ENCODE data around the gene ATP8A1.

Gene ATP8A1

DNA sequence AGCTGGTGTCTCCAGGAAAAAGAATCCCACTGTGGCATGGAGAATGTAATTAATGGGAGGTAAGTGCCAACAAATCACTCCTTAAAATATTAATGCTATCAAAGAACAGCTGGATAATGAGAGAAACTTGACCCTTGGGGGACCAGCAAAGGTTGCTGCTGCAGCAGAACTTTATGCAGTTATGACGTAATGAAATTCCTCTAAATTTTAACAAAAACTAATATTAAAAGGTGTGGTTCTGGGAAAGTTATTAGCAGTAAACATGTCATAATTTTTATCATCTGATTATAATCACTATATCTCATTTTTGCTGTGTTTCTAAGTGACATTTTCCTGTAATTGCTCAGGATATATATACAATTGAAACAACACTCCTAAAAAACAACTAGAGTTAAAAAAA, 261.3 kb downstream of the ATP8A1 start:
- in situ Hi-C loops (cut with MboI; ENCODE audit: low pct_unique_long_range_greater_than_20kb, low sequenced_read_pairs, unreplicated experiment): no loop called here
- DNase-seq (ENCODE audit: low spot score): no peak
- TF ChIP-seq, protein P1, sequence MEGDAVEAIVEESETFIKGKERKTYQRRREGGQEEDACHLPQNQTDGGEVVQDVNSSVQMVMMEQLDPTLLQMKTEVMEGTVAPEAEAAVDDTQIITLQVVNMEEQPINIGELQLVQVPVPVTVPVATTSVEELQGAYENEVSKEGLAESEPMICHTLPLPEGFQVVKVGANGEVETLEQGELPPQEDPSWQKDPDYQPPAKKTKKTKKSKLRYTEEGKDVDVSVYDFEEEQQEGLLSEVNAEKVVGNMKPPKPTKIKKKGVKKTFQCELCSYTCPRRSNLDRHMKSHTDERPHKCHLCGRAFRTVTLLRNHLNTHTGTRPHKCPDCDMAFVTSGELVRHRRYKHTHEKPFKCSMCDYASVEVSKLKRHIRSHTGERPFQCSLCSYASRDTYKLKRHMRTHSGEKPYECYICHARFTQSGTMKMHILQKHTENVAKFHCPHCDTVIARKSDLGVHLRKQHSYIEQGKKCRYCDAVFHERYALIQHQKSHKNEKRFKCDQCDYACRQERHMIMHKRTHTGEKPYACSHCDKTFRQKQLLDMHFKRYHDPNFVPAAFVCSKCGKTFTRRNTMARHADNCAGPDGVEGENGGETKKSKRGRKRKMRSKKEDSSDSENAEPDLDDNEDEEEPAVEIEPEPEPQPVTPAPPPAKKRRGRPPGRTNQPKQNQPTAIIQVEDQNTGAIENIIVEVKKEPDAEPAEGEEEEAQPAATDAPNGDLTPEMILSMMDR (IDR thresholded peaks at IDR 0.05; ENCODE audit: extremely low read depth, insufficient read depth, missing control alignments): no peak

DNA sequence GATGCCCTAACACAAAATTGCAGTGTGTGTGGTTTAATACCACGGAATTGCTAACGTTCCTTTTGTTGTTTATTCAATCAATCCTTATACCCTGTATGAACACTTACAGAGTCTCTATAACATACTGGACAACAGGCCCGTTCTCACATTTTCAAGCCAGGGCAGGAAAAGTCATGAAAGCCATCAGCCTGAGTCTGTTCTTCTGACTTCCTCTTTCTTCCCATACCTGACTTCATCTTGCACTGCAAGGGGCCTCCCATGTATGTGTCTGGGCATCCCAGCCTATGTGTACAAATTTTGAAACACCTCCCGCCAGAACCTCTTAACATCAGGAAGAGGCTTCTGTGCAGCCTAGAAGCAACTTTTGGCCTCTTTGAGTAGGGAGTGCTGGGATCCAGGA, 264.5 kb downstream of the ATP8A1 start:
- TF ChIP-seq, protein P1 (IDR thresholded peaks at IDR 0.05; ENCODE audit: extremely low read depth, insufficient read depth, missing control alignments): no peak
- in situ Hi-C loops (cut with MboI; ENCODE audit: low pct_unique_long_range_greater_than_20kb, low sequenced_read_pairs, unreplicated experiment): no loop called here
- no peak for DNase-seq (ENCODE audit: low spot score)

DNA sequence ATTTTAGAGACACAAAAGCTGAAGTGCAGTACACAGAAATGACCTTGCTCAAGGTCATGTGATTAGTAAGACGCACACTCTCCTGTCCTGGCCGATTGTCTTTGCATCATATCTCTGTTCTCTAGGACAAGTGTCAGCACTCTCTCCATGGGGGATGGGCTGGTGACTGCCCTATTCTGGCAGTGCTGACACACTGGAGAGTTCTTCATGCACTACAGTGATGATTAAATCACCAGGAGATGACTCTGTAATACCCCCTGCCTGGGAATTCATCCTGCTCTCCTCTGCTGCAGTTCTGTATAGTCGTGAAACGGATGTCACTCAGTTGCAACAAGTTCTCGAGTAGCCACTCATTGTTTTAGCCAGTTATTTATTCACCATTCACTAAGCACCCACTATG, 264.9 kb downstream of the ATP8A1 start:
- TF ChIP-seq, protein P1 (IDR thresholded peaks at IDR 0.05; ENCODE audit: extremely low read depth, insufficient read depth, missing control alignments): no peak
- in situ Hi-C loops (cut with MboI; ENCODE audit: low pct_unique_long_range_greater_than_20kb, low sequenced_read_pairs, unreplicated experiment): no loop called here

DNA sequence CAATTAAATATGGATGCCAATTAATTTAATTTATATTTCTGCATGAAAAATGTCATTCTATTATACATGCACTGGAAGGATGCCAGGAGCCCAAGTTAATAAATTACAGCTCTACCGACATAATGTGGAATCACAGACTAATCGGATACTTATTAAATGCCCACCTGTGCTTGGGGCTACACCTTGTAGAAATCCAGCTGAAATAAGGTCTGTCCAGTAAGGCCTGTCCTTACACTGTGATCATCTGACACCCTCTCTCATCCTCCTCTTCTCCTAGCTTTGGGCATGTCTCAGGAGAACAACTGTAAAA, 265.6 kb downstream of the ATP8A1 start:
- DNase-seq (ENCODE audit: low spot score): no peak
- in situ Hi-C loops (cut with MboI; ENCODE audit: low pct_unique_long_range_greater_than_20kb, low sequenced_read_pairs, unreplicated experiment): no loop called here
- TF ChIP-seq, protein P1 (IDR thresholded peaks at IDR 0.05; ENCODE audit: extremely low read depth, insufficient read depth, missing control alignments): no peak

More for the DNA sequence above, 264.9 kb downstream of the ATP8A1 start:
- DNase-seq (ENCODE audit: low spot score): no peak

DNA sequence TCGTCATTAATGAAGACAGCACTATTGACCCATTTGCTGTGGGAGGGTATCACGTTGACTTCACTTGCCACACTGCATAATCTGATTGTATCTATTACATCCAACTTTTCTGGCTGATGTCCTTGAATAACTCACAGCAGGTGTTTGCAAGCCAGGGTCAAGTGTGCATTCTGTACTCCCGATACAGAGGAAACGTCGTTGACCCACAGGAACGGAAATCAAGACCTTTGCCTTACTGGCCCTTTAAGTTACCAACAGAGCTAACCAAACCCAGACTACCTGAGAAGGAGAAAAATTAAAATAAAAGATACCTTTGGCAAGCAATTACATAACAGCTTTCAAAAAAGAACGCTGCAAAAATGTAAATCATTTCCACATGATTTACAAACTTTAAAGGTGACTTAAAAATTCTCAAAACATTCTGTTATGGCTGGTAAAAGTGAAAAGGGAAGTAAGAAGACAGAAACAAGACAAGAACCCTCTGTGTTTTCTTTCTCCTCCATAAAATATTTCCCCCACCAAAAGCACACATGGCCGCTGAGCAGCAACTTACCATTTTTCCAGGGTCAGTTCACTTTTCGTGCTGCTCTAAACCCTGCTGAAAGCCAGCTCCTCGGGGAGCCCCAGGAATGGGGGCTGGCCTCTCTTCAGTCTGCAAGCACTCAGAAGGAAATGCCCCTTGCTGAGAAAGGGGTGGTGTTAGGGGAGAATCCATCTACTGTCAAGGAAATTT, 266.1 kb downstream of the ATP8A1 start:
- no peak for DNase-seq (ENCODE audit: low spot score)
- in situ Hi-C loops (cut with MboI; ENCODE audit: low pct_unique_long_range_greater_than_20kb, low sequenced_read_pairs, unreplicated experiment): no loop called here
- TF ChIP-seq, protein P1 (IDR thresholded peaks at IDR 0.05; ENCODE audit: extremely low read depth, insufficient read depth, missing control alignments): no peak

DNA sequence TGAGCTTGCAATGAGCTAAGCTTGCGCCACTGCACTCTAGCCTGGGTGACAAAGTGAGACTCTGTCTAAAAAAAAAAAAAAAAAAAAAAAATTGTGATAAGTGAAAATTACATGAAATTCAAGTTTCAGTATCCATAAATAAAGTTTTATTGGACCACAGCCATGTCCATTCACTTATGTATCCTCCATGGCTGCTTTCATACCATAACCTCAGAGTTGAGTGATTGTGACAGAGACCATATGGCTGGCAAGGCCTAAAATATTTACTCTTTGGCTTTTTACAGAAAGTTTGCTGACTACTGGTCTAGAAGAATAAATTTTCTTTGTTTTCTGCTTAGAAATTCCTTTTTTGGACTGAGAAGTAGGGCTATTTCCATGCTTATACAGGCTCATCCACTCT, 271.4 kb downstream of the ATP8A1 start:
- in situ Hi-C loops (cut with MboI; ENCODE audit: low pct_unique_long_range_greater_than_20kb, low sequenced_read_pairs, unreplicated experiment): no loop called here

More for the DNA sequence above, 271.4 kb downstream of the ATP8A1 start:
- TF ChIP-seq, protein P1 (IDR thresholded peaks at IDR 0.05; ENCODE audit: extremely low read depth, insufficient read depth, missing control alignments): no peak
- no peak for DNase-seq (ENCODE audit: low spot score)

Data from GM13977 (cell line).